ENCODE data around the gene IQSEC1.

- no peak for TF ChIP-seq TAF1 (IDR thresholded peaks at IDR 0.05; ENCODE audit: low read depth, low read length)
- no peak for TF ChIP-seq POLR2AphosphoS5 (IDR thresholded peaks at IDR 0.05; ENCODE audit: low read depth, low read length)
- TF ChIP-seq POLR2A (IDR thresholded peaks at IDR 0.05; ENCODE audit: low read depth, low read length) = no peak
- no peak for TF ChIP-seq PAX5 (IDR thresholded peaks at IDR 0.05; ENCODE audit: insufficient read depth, low read length, severe bottlenecking)
- TF ChIP-seq SPI1 (IDR thresholded peaks at IDR 0.05; ENCODE audit: low read depth, low read length) = no peak
Measured at GRCh38 chr3:12908859-12909258, 164.4 kb downstream of the IQSEC1 start.
